Mucosa of descending colon (tissue), 3 donors: ENCODE measurements around the gene CTXN3. TPM values are rescaled to one million over a fixed set of nuclear protein-coding genes. Genes with fewer than 3 reads are reported as not detected.

ENCODE experiments used
- ATAC-seq: fragments of 200-7000 bp; cut with Tn5 transposase; one replicate; pipeline ENCODE4 v1.9.1; 2020; ENCODE audit warnings: mild to moderate bottlenecking, moderate library complexity
- DNase-seq, 3 donors: peaks; one replicate each; pipeline ENCODE4 v3.0.0-alpha.2; 2020
- H3K36me3 ChIP-seq: fragments of 200-600 bp; one replicate; pipeline ENCODE4 v1.8.0; 2021; ENCODE audit warnings: low read depth, mild to moderate bottlenecking
- H3K4me1 ChIP-seq: fragments of 200-600 bp; one replicate; pipeline ENCODE4 v1.8.0; 2021; ENCODE audit warnings: low read depth, mild to moderate bottlenecking
- H3K4me3 ChIP-seq: fragments of 200-600 bp; one replicate; pipeline ENCODE4 v1.8.0; 2021; ENCODE audit warnings: mild to moderate bottlenecking
- H3K9me3 ChIP-seq: fragments of 200-600 bp; one replicate; pipeline ENCODE4 v1.8.0; 2021; ENCODE audit warnings: mild to moderate bottlenecking
- intact Hi-C, 2 donors: fragments of 100-400 bp; cut with DNase I in 1 of 2; cut with micrococcal nuclease in 1 of 2; formaldehyde crosslinking; loops; one replicate each; pipeline versions ENCODE4 v1.11.0 to v1.11.1; 2022; cut with DNase I, micrococcal nuclease
- long read RNA-seq, 2 donors: library from polyadenylated mRNA; unstranded; transcript quantifications; one replicate each; pipeline ENCODE4 v2.0.0, GENCODE V29; 2019 to 2021
- total RNA-seq, 3 donors: library from RNA; stranded (reverse); fragmentation: NEBNext Ultra II Directional in 2 of 3; extraction: Animal tissue kit (Norgen Biotek cat#: 25700) in 2 of 3; gene quantifications; one replicate each; pipeline versions ENCODE4 v1.2.1 to v1.2.4, GENCODE V29; 2021 to 2023
- TF ChIP-seq, protein P1 (sequence below): fragments of 200-600 bp; IDR thresholded peaks from one replicate; pipeline ENCODE4 v1.8.0; 2022; ENCODE audit warnings: antibody characterized with exemption, mild to moderate bottlenecking
- donor health status: DM: no; HTN: no; CAD: no; lungs with moderate emphysema.
- donor health status: DM: no; HTN: no; CAD: no.
- donor health status: DM: no; HTN: yes; CAD: no.

The CTXN3 gene
- not detected for total RNA-seq
- long read RNA-seq, donor 1 = 0 reads
- long read RNA-seq, donor 2 = 0 reads

DNA sequence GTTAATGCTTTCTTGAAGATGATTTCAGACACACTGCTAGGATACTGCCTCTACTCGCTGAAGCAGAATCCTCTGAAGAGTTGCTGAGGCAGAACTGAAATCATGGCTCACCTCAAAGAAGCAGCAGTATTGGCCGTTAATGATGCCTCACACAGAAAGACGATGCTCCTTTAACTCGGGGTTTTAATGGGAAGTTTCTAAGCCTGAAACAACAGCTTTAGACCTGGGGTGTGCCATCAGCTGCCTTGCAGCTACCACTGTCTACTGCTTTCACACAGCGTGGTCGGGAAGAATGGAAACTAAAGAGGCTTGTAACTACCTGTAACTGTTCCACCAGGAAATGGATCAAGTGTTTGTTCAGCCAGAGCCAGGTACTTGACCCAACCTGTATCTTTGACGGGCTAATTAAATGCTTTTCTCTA is at the start of gene CTXN3:
Gene CTXN3 (plus strand): TSS at position 65 of the 422 bp plus-strand sequence. CDS start 8,440 bp downstream, outside the sequence.
- Histone ChIP-seq H3K36me3 (no peaks in the 10 kb centered on the region), H3K4me1 (no peaks in the 10 kb centered on the region), H3K4me3 (no peak within 1 kb of the TSS), H3K9me3 (no peaks in the 10 kb centered on the region)
- TF ChIP-seq, protein P1, sequence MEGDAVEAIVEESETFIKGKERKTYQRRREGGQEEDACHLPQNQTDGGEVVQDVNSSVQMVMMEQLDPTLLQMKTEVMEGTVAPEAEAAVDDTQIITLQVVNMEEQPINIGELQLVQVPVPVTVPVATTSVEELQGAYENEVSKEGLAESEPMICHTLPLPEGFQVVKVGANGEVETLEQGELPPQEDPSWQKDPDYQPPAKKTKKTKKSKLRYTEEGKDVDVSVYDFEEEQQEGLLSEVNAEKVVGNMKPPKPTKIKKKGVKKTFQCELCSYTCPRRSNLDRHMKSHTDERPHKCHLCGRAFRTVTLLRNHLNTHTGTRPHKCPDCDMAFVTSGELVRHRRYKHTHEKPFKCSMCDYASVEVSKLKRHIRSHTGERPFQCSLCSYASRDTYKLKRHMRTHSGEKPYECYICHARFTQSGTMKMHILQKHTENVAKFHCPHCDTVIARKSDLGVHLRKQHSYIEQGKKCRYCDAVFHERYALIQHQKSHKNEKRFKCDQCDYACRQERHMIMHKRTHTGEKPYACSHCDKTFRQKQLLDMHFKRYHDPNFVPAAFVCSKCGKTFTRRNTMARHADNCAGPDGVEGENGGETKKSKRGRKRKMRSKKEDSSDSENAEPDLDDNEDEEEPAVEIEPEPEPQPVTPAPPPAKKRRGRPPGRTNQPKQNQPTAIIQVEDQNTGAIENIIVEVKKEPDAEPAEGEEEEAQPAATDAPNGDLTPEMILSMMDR = no peak
- intact Hi-C loops = no loop called here
- no peak for ATAC-seq
- DNase-seq = no peak

DNA sequence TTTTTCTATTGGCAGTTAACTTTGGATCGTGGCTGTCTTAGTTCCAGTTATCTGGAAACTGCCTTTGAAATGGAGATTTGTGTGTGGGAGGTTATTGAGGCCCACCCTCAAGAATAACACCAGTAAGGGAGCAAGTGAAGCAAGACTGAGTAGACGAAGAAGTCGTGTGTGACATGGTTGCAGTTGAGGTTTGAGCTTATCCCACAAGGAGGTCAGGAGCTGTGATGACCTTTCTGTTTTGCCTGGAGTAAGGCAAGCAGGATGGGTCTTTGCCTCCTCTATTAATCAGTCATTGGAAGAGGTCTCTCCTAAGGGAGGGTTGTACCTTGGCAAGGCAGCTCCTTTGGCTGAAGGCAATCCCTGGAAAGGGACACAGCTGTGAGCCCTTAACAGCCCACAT is 49.6 kb upstream of the CTXN3 start:
- TF ChIP-seq, protein P1 = no peak
- H3K4me3 ChIP-seq = no peak overlapping the region
- intact Hi-C loops = no loop called here
- no peaks in the 10 kb centered on the region for H3K9me3 ChIP-seq
- H3K36me3 ChIP-seq = no peaks in the 10 kb centered on the region
- ATAC-seq (no peak), DNase-seq (no peak)
- no peaks in the 10 kb centered on the region for H3K4me1 ChIP-seq

DNA sequence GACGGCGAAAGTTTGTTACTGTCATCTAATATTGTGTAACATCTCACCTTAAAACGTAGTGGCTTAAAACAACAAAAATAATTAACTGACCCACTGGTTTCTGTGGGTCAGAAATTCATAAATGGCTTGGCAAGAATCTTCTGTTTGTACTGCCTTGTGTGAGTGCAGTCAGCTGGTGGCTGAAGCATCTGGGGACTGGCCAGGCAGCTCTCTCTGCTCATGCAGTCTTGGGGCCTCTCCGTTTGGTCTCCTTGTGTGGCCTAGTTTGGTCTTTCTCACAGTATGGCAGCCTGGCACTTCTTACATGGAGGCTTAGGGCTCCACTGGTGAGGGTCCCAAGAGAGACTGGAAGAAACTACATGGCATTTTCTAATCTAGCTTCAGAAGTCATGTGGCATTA is 49.0 kb upstream of the CTXN3 start:
- ATAC-seq = no peak
- TF ChIP-seq, protein P1 = no peak
- Histone ChIP-seq H3K9me3 (no peaks in the 10 kb centered on the region), H3K4me1 (no peaks in the 10 kb centered on the region), H3K4me3 (no peak overlapping the region), H3K36me3 (no peaks in the 10 kb centered on the region)
- intact Hi-C loops = no loop called here
- DNase-seq = no peak

DNA sequence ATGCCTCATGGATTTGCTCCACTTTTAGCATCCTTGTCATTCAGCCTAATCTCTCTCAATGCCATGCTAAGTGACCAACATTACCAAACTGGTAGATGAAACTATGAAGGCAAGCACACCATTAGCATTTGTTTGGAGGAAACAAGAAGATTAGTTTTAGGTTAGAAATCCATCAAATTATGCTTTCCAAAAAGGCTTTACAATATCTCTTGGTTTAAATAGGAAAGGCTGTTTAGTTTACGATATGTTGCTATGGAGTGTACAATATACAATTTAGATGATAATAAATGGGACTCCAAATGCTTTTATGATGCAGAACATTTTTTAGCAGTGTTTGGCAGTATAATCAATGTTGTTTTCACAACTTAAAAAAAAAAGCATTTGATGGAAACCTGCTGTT is 47.8 kb upstream of the CTXN3 start:
- no peaks in the 10 kb centered on the region for H3K4me1 ChIP-seq
- ATAC-seq (no peak), DNase-seq (no peak)
- no peaks in the 10 kb centered on the region for H3K9me3 ChIP-seq
- intact Hi-C loops = no loop called here
- H3K36me3 ChIP-seq = no peaks in the 10 kb centered on the region
- TF ChIP-seq, protein P1 = no peak
- H3K4me3 ChIP-seq = no peak overlapping the region

DNA sequence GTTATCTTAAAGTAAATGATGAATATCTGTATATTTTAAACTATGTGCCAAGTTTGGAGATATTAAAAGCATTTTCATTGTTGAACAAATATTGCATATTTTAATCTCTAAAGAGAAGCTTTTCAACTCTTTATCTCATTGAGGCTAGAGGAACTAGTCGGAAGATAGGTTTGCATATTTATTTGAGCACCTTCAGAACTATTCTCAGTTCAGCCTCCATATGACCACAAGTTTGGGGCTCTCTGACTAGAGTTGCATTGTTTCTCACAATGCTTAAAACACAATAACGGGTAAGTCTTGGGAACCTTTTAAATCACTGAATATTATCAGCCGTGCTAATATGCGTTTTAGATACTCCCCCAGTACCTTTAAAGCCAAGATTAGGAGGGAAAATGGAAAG is 47.3 kb upstream of the CTXN3 start:
- intact Hi-C loops = no loop called here

More for the DNA sequence above, 47.3 kb upstream of the CTXN3 start:
- DNase-seq (no peak), ATAC-seq (no peak)
- H3K9me3 ChIP-seq = no peaks in the 10 kb centered on the region
- H3K4me3 ChIP-seq = no peak overlapping the region
- H3K4me1 ChIP-seq = no peaks in the 10 kb centered on the region
- no peaks in the 10 kb centered on the region for H3K36me3 ChIP-seq
- TF ChIP-seq, protein P1 = no peak
